K562 treated with DMSO at 1 percent for 12 hours (cell line): ENCODE measurements around the gene KLF16. TPM values are rescaled to one million over a fixed set of nuclear protein-coding genes. Genes with fewer than 3 reads are reported as not detected.

ENCODE experiments used
- total RNA-seq: library from RNA; unstranded; fragments of 300-600 nt; gene quantifications from 2 replicates; pipeline ENCODE4 v1.2.3, GENCODE V29; 2022; ENCODE audit not compliant: insufficient read depth

KLF16 gene
- total RNA-seq = 16.0 and 23.1 TPM in 2 replicates

GRCh38 chr19:1863328-1863637 lies at the start of gene KLF16:
Gene KLF16, minus strand, starts transcription at chr19:1863579. Its CDS starts 82 bp downstream, at chr19:1863497.

GRCh38 chr19:1905110-1905862 lies 41.9 kb upstream of the KLF16 start, which contains the start of the genes ADAT3 and SCAMP4:
Gene ADAT3, plus strand, starts transcription at chr19:1905399. Its CDS starts 6,649 bp downstream, at chr19:1912048.
Gene SCAMP4, plus strand, starts transcription at chr19:1905399. Its CDS starts 9,621 bp downstream, at chr19:1915020.

GRCh38 chr19:1885398-1886119 lies 22.2 kb upstream of the KLF16 start, which contains the start of gene ABHD17A:
Gene ABHD17A, minus strand, starts transcription at chr19:1885496. Its CDS starts 3,930 bp downstream, at chr19:1881566.

GRCh38 chr19:1848399-1849131 lies 14.8 kb downstream of the KLF16 start, which contains the start of gene REXO1:
Gene REXO1, minus strand, starts transcription at chr19:1848483. Its CDS starts 125 bp downstream, at chr19:1848358.

GRCh38 chr19:1811942-1812425 lies 51.4 kb downstream of the KLF16 start, which contains the start of gene ATP8B3:
Gene ATP8B3, minus strand, starts transcription at chr19:1812276. Its CDS starts 540 bp downstream, at chr19:1811736.

Other genes with a start within 250 kb of the KLF16 start
- 47.2 and 94.8 TPM in 2 replicates for gene TCF3, start 211.0 kb downstream of the KLF16 start, total RNA-seq
- gene ONECUT3, start 110.1 kb downstream of the KLF16 start, total RNA-seq = not detected in 2 replicates
- gene ATP8B3, start 51.3 kb downstream of the KLF16 start, total RNA-seq = 1.8 and 4.2 TPM in 2 replicates
- 20.9 and 35.6 TPM in 2 replicates for gene REXO1, start 15.1 kb downstream of the KLF16 start, total RNA-seq
- 134 and 194 TPM in 2 replicates for gene ABHD17A, start 21.9 kb upstream of the KLF16 start, total RNA-seq
- 24.3 and 32.0 TPM in 2 replicates for gene ADAT3, start 41.8 kb upstream of the KLF16 start, total RNA-seq
- gene SCAMP4, start 41.8 kb upstream of the KLF16 start, total RNA-seq = 28.8 and 59.6 TPM in 2 replicates
- 74.0 and 105 TPM in 2 replicates for gene CSNK1G2, start 77.6 kb upstream of the KLF16 start, total RNA-seq
- 79.8 and 89.2 TPM in 2 replicates for gene BTBD2, start 152.1 kb upstream of the KLF16 start, total RNA-seq
- gene MKNK2, start 187.7 kb upstream of the KLF16 start, total RNA-seq = 220 and 387 TPM in 2 replicates
- gene MOB3A, start 232.7 kb upstream of the KLF16 start, total RNA-seq = 9.5 and 14.9 TPM in 2 replicates
- gene IZUMO4, start 233.3 kb upstream of the KLF16 start, total RNA-seq = 1.2 and 1.6 TPM in 2 replicates